Panc1 (cell line): Measurements from ENCODE around the gene OR5AS1. TPM values are rescaled to one million over a fixed set of nuclear protein-coding genes. Genes with fewer than 3 reads are reported as not detected.

ENCODE experiments used
- ATAC-seq: fragments of 200-7000 bp; cut with Tn5 transposase; 2 replicates; pipeline ENCODE4 v1.9.1; 2020; ENCODE audit warnings: mild to moderate bottlenecking, moderate library complexity
- BruUV-seq: library from RNA; stranded (reverse); fragments of 400-500 nt; replicated peaks from 2 replicates; lab custom pipeline; 2021; lab: Mats Ljungman, UMichigan
- CTCF ChIA-PET: fragments of 300-600 bp; sonication (Branson Sonifier 250); formaldehyde crosslinking; loops from one replicate; lab custom pipeline; 2022; ENCODE audit warnings: antibody characterized with exemption; lab: Charles Lee
- POLR2A ChIA-PET: fragments of 300-600 bp; sonication (Branson Sonifier 250); formaldehyde crosslinking; loops from one replicate; lab custom pipeline; 2022; ENCODE audit warnings: antibody characterized with exemption; lab: Charles Lee
- DNase-seq: peaks from one replicate; pipeline ENCODE4 v3.0.0-alpha.2; 2010; ENCODE audit warnings: low read depth, low spot score
- H3K27ac ChIP-seq: 2 replicates; pipeline ENCODE4 v1.5.1; 2011; ENCODE audit warnings: mild to moderate bottlenecking, low read length, inconsistent platforms
- H3K27me3 ChIP-seq: fragments of 200-500 bp; sonication (Bioruptor generic); 2 replicates; pipeline ENCODE4 v1.6.0; 2014; ENCODE audit warnings: low read length, inconsistent platforms; ENCODE audit not compliant: control insufficient read depth, insufficient read depth
- H3K36me3 ChIP-seq: fragments of 200-500 bp; sonication (Bioruptor generic); 2 replicates; pipeline ENCODE4 v1.5.1; 2014; ENCODE audit warnings: inconsistent platforms, mild to moderate bottlenecking, low read length, moderate library complexity; ENCODE audit not compliant: control insufficient read depth, insufficient read depth
- H3K4me1 ChIP-seq: 2 replicates; pipeline ENCODE4 v1.5.1; 2011; ENCODE audit warnings: inconsistent platforms, mild to moderate bottlenecking, low read length, moderate library complexity; ENCODE audit not compliant: control insufficient read depth, insufficient read depth
- H3K4me3 ChIP-seq, 2 experiments: 2 replicates each; pipeline ENCODE4 v1.5.1; 2011 to 2012; ENCODE audit warnings: low read depth in 2 of 2, low read length in 2 of 2, mild to moderate bottlenecking in 2 of 2, inconsistent platforms in 1 of 2, moderate library complexity in 1 of 2
- H3K9me3 ChIP-seq: fragments of 200-500 bp; sonication (Bioruptor generic); 2 replicates; pipeline ENCODE4 v1.5.1; 2014; ENCODE audit warnings: low read depth, mild to moderate bottlenecking, inconsistent platforms, low read length, moderate library complexity; ENCODE audit not compliant: control insufficient read depth, insufficient read depth
- POLR2AphosphoS5 ChIP-seq: IDR thresholded peaks from 2 replicates; pipeline ENCODE4 v1.6.1; 2012; ENCODE audit warnings: mild to moderate bottlenecking, low read depth, low read length, moderate library complexity
- REST ChIP-seq, 2 experiments: IDR thresholded peaks; 2 replicates each; pipeline ENCODE4 v1.6.1; 2011 to 2012; ENCODE audit warnings: low read depth in 2 of 2, control low read depth in 1 of 2, low read length in 1 of 2, mild to moderate bottlenecking in 1 of 2, moderate library complexity in 1 of 2; ENCODE audit not compliant: insufficient read depth in 1 of 2
- SIN3A ChIP-seq: IDR thresholded peaks from 2 replicates; pipeline ENCODE4 v1.6.1; 2012; ENCODE audit warnings: low read depth, mild to moderate bottlenecking, low read length, moderate library complexity, borderline replicate concordance; ENCODE audit not compliant: insufficient read depth
- TCF7L2 ChIP-seq: IDR thresholded peaks from 2 replicates; pipeline ENCODE4 v1.6.1; 2011; ENCODE audit warnings: mild to moderate bottlenecking, low read depth, low read length, inconsistent platforms
- in situ Hi-C: cut with HindIII; loops from 2 replicates; pipeline ENCODE4 v1.10.0; 2016; ENCODE audit warnings: low sequenced_read_pairs, low pct_unique_long_range_greater_than_20kb
- intact Hi-C: fragments of 100-400 bp; cut with micrococcal nuclease; formaldehyde crosslinking; loops from one replicate; pipeline ENCODE4 v1.10.0; 2022; ENCODE audit not compliant: unreplicated experiment
- total RNA-seq: library from RNA; stranded (reverse); gene quantifications from one replicate; pipeline ENCODE4 v1.2.1, GENCODE V29; 2021; ENCODE audit not compliant: unreplicated experiment
- TF ChIP-seq, protein P1 (sequence below): fragments of 450-650 bp; IDR thresholded peaks from 2 replicates; pipeline ENCODE4 v1.5.1; 2017; ENCODE audit warnings: mild to moderate bottlenecking

OR5AS1 gene
- total RNA-seq, 1 experiment from 2014 or later: not detected

- DNase-seq: no peak
- no peaks in the 10 kb centered on the region for H3K27me3 ChIP-seq
- no peaks in the 10 kb centered on the region for H3K9me3 ChIP-seq
- H3K27ac ChIP-seq: no peak overlapping the region
- ChIA-PET POLR2A (no interaction called here), CTCF (no interaction called here)
- in situ Hi-C loops: no loop called here
- no peaks in the 10 kb centered on the region for H3K36me3 ChIP-seq
- no peaks in the 10 kb centered on the region for H3K4me1 ChIP-seq
- TF ChIP-seq, protein P1, sequence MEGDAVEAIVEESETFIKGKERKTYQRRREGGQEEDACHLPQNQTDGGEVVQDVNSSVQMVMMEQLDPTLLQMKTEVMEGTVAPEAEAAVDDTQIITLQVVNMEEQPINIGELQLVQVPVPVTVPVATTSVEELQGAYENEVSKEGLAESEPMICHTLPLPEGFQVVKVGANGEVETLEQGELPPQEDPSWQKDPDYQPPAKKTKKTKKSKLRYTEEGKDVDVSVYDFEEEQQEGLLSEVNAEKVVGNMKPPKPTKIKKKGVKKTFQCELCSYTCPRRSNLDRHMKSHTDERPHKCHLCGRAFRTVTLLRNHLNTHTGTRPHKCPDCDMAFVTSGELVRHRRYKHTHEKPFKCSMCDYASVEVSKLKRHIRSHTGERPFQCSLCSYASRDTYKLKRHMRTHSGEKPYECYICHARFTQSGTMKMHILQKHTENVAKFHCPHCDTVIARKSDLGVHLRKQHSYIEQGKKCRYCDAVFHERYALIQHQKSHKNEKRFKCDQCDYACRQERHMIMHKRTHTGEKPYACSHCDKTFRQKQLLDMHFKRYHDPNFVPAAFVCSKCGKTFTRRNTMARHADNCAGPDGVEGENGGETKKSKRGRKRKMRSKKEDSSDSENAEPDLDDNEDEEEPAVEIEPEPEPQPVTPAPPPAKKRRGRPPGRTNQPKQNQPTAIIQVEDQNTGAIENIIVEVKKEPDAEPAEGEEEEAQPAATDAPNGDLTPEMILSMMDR: no peak
- TF ChIP-seq POLR2AphosphoS5 (no peak), SIN3A (no peak), TCF7L2 (no peak), REST (IDR thresholded peaks at IDR 0.05; ENCODE audit: insufficient read depth in 1 of 2, low read depth in 2 of 2, low read length in 1 of 2) (no peak)
- intact Hi-C loops: no loop called here
- no peak overlapping the region for H3K4me3 ChIP-seq
- ATAC-seq: no peak
- BruUV-seq: no TSS peak
Measured at GRCh38 chr11:56013805-56014204, 13.6 kb upstream of the OR5AS1 start.

- DNase-seq (no peak), ATAC-seq (no peak)
- Histone ChIP-seq H3K36me3 (no peaks in the 10 kb centered on the region), H3K27ac (no peak overlapping the region), H3K4me3 (no peak overlapping the region), H3K9me3 (no peaks in the 10 kb centered on the region; the same call in 1 of the 2 replicates), H3K4me1 (no peaks in the 10 kb centered on the region), H3K27me3 (no peaks in the 10 kb centered on the region)
- ChIA-PET CTCF (no interaction called here), POLR2A (no interaction called here)
- intact Hi-C loops: no loop called here
- no TSS peak for BruUV-seq
- in situ Hi-C loops: no loop called here
- TF ChIP-seq REST (IDR thresholded peaks at IDR 0.05; ENCODE audit: insufficient read depth in 1 of 2, low read depth in 2 of 2, low read length in 1 of 2) (no peak), TCF7L2 (no peak), SIN3A (no peak), POLR2AphosphoS5 (no peak)
- TF ChIP-seq, protein P1: no peak
Measured at GRCh38 chr11:56045538-56045937, 18.1 kb downstream of the OR5AS1 start.
